ENCODE data around the gene FAM222B. TPM values are rescaled to one million over a fixed set of nuclear protein-coding genes. Genes with fewer than 3 reads are reported as not detected.

The FAM222B gene
- total RNA-seq, 1 donor from 2014 or later = 3.2 TPM

DNA sequence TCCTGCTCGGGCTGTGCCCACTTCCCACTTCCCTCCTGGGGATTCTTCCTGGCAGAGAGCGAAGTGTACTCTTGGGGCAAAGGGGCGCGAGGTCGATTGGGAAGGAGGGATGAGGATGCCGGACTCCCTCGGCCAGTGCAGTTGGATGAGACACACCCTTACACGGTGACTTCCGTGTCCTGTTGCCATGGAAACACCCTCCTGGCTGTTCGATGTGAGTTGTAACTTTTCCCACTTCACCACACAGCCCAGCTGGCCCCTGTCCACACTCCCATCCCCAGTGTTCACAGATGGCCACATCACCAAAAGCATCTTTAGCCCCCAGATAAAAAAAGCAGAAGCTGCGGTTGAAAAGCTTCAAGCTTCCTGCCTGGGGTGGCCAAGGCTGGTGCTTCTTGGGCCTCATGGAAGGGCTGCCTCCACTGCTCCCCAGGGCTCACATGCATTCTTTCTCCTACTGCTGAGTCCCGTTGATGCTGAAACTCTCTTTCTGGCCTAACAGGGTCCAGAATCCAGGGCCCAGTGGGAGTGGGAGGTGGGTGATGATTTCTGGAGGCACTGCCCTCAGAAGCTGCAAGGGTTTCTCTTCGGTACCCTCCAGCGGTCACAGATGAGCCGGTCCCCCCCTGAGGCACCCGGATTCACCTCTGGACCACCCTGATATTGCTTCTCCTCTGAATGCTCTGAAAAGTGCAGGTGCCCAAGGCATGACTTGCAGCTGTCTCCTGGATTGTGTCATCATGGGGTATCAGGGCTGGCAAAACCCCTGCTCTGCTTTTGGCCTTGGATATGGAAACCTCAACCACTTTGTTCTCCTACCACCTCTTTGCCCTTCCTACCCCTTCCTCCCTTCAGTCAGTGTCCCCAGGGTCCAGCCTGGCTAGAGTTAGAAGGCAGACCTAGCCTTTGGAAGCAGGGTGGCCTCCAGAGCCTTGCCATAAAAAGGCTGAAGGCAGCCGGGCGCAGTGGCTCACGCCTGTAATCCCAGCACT is 100.9 kb downstream of the FAM222B start:
- H3K27me3 ChIP-seq (ENCODE audit: control insufficient read depth, insufficient read depth, low read length) = no peaks in the 10 kb centered on the region
- FAIRE-seq = no peak
- DNase-seq (ENCODE audit: low read depth) = no peak
- H3K4me3 ChIP-seq (ENCODE audit: low read depth, low read length) = no peak overlapping the region
- peaks cover 3% of the 10 kb centered on the region for H3K36me3 ChIP-seq (ENCODE audit: control insufficient read depth, insufficient read depth, low read length)
- TF ChIP-seq, protein P1, sequence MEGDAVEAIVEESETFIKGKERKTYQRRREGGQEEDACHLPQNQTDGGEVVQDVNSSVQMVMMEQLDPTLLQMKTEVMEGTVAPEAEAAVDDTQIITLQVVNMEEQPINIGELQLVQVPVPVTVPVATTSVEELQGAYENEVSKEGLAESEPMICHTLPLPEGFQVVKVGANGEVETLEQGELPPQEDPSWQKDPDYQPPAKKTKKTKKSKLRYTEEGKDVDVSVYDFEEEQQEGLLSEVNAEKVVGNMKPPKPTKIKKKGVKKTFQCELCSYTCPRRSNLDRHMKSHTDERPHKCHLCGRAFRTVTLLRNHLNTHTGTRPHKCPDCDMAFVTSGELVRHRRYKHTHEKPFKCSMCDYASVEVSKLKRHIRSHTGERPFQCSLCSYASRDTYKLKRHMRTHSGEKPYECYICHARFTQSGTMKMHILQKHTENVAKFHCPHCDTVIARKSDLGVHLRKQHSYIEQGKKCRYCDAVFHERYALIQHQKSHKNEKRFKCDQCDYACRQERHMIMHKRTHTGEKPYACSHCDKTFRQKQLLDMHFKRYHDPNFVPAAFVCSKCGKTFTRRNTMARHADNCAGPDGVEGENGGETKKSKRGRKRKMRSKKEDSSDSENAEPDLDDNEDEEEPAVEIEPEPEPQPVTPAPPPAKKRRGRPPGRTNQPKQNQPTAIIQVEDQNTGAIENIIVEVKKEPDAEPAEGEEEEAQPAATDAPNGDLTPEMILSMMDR (IDR thresholded peaks at IDR 0.05; ENCODE audit: insufficient read depth, low read length, severe bottlenecking) = no peak

DNA sequence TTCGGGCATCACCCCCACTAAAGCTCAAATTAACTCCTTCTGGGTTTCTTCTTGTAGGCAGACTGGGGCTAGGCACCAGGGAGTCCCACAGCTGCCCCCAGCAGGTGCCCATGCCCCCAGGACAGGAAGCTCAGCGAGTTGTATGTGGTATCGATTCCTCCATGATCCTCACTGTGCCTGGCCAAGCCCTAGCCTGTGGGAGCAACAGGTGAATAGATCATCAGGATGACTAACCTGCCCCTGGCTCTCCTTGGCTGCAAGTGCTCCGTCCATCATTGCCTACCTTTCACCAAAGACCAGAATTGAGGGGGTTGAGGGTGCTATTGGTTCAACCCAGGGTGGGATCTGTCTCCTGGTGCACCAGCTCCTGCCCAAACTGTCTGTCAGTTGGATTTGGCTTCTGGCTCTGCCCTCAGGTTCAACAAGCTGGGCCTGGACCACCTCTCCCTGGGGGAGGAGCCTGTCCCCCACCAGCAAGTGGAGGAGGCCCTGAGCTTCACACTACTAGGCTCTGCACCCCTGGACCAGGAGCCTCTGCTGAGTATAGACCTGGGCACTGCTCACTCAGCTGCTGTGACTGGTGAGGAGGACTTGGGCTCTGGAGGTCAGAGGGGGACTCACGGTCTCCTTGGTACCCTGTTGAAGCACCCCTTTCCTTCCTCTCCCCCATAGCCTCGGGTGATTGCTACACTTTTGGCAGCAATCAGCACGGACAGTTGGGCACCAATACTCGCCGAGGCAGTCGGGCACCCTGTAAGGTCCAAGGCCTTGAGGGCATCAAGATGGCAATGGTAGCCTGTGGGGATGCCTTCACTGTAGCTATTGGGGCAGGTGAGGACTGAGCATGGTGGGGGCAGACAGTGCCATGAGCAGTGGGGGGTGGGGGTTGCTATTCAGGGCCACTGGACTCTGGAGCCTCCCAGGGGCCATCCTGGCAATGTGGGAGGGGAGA is 101.9 kb downstream of the FAM222B start:
- Histone ChIP-seq H3K36me3 (ENCODE audit: control insufficient read depth, insufficient read depth, low read length) (peaks cover 3% of the 10 kb centered on the region), H3K4me3 (ENCODE audit: low read depth, low read length) (no peak overlapping the region), H3K27me3 (ENCODE audit: control insufficient read depth, insufficient read depth, low read length) (no peaks in the 10 kb centered on the region)
- TF ChIP-seq, protein P1 (IDR thresholded peaks at IDR 0.05; ENCODE audit: insufficient read depth, low read length, severe bottlenecking) = no peak
- no peak for FAIRE-seq
- DNase-seq (ENCODE audit: low read depth) = no peak

DNA sequence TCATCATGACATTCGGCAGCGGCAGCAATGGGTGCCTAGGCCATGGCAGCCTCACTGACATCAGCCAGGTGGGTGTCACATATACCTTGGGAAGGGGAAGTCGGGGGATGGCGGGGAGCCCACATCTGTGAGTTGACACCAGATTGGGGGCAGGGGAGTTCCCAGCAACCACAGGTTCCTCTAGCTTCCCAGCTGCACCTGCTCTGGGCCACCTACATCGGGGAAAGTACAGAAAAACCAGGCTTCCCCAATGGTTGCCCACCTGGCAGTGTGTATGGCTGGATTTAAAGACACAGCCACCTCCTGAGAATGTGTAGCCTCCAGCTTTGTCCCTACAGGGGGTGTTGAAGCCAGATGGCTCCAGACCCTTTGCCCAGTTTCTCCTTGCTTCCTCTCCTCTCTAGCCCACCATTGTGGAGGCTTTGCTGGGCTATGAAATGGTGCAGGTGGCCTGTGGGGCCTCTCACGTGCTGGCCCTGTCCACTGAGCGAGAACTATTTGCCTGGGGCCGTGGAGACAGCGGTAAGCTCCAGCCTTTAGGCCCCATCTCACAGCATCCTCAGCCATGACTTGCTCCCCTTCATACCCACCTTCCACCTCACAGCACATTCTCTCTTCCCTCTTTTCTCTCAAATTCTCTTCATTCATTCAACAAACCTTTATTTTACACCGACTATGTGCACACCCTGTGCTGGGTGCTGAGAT is 103.8 kb downstream of the FAM222B start:
- FAIRE-seq = no peak
- DNase-seq (ENCODE audit: low read depth) = no peak
- TF ChIP-seq, protein P1 (IDR thresholded peaks at IDR 0.05; ENCODE audit: insufficient read depth, low read length, severe bottlenecking) = no peak
- Histone ChIP-seq H3K36me3 (ENCODE audit: control insufficient read depth, insufficient read depth, low read length) (peaks cover 1% of the 10 kb centered on the region), H3K27me3 (ENCODE audit: control insufficient read depth, insufficient read depth, low read length) (no peaks in the 10 kb centered on the region), H3K4me3 (ENCODE audit: low read depth, low read length) (no peak overlapping the region)

DNA sequence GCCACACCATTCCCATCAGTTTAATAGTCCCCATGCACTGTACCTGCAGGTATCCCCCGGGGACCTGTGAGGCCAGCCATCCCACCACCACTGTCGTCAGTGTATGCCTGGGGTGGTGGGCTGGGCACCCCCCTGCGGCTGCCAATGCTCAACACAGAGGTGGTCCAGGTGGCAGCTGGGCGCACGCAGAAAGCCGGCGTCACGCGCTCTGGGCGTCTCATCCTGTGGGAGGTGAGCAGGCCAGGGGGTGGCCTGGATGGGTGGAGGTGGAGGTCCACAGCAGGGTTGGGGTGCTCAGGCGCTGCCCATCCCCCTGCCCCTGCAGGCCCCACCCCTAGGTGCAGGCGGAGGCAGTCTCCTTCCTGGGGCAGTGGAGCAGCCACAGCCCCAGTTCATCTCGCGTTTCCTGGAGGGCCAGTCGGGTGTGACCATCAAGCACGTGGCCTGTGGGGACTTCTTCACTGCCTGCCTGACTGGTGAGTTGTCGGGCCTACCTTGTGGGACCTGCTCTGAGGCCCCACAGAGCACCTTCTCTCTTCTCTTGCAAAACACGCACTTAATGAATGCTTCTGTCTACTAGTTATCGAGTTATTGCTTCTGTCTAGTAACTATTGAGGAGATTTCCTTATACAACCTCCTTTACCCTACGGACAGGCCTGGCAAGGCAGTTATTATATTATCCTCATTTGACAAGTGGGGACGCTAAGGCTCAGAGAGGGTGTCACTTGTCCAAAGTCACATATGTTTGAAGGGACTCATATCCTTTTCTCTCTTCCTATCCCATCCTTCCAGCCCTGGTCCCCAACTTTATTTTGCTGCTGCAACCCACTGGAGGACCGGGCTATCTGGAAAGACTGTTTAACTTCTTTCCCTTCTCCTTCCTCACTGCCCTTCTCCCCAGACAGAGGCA is 104.6 kb downstream of the FAM222B start:
- DNase-seq (ENCODE audit: low read depth) (no peak), FAIRE-seq (no peak)
- H3K36me3 ChIP-seq (ENCODE audit: control insufficient read depth, insufficient read depth, low read length) = peaks cover 1% of the 10 kb centered on the region
- TF ChIP-seq, protein P1 (IDR thresholded peaks at IDR 0.05; ENCODE audit: insufficient read depth, low read length, severe bottlenecking) = no peak
- no peak overlapping the region for H3K4me3 ChIP-seq (ENCODE audit: low read depth, low read length)
- no peaks in the 10 kb centered on the region for H3K27me3 ChIP-seq (ENCODE audit: control insufficient read depth, insufficient read depth, low read length)
